ENCODE measurements around the gene SPATA2. TPM values are rescaled to one million over a fixed set of nuclear protein-coding genes. Genes with fewer than 3 reads are reported as not detected.
A peak's percentile ranks its signal among the peaks of the same experiment; 100 is the strongest.
"Not testable (repeated sequence)": the region's sequence is repeated elsewhere in the genome, so short reads cannot be mapped to it uniquely, and the experiment has no call there.

SPATA2 gene
- total RNA-seq, 1 experiment from 2014 or later, result 4.5 TPM

DNA sequence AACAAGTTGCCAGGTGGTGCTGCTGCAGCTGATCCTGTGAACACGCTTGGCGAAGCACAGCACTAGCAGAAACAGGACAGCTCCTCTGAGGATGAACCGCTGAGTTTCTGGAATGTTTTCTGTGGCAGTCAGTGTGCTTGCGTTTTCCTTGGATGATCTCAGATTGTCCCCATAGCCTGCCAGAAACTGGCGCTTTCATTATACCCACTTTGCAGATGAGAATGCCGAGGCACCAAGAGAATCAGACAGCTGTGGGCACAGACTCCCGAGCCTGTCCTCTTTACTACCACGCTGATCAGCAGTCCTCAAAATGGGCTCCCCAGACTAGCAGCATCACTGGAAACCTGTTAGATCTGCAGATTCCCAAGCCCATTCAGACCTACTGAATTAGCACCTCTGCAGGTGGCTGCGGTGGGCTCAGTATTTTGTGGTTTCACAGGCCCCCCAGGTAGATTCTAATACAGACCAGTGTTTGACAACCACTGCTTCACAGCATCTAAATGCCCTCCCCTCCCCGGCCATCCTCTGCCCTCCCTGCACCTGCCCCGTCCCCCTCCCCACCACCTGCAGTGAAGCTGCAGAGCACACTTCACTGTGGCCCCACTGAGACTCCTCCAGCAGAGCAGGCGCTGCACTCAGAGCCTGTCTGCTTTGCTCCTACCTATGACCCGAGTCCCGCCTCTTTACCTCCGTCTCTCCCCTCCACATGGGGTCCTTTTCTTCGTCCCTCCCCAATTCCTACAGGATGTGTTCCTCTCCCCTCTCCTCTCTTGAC is 29.6 kb downstream of the SPATA2 start:
- no peak for DNase-seq (ENCODE audit: low spot score)

DNA sequence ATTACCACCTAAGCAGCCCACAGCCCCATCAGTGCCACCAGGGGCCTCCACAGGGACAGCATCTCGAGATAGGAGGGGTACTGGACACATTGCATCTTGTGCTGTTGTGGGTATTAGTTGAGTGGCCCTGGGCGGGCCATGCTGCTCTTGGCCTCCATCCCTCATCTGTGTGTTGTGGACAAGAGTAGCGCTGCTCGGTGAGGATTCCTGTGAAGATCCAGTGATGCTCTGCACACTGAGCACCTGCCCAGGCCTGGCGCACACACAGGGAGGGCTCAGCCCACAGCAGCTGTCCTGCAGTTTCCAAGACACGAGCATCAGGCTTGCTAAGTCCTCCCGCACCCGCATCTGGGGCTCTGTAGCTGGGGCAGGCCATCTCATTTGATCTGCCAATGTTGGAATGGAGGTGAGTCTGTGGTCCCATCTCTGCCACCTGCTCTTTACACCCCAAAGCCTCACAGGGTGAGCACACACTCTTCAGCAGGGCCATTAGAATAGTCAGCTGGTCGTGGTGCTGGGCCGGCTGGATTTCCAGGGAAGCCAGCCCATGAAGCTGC is 32.0 kb downstream of the SPATA2 start:
- no peak for DNase-seq (ENCODE audit: low spot score)

DNA sequence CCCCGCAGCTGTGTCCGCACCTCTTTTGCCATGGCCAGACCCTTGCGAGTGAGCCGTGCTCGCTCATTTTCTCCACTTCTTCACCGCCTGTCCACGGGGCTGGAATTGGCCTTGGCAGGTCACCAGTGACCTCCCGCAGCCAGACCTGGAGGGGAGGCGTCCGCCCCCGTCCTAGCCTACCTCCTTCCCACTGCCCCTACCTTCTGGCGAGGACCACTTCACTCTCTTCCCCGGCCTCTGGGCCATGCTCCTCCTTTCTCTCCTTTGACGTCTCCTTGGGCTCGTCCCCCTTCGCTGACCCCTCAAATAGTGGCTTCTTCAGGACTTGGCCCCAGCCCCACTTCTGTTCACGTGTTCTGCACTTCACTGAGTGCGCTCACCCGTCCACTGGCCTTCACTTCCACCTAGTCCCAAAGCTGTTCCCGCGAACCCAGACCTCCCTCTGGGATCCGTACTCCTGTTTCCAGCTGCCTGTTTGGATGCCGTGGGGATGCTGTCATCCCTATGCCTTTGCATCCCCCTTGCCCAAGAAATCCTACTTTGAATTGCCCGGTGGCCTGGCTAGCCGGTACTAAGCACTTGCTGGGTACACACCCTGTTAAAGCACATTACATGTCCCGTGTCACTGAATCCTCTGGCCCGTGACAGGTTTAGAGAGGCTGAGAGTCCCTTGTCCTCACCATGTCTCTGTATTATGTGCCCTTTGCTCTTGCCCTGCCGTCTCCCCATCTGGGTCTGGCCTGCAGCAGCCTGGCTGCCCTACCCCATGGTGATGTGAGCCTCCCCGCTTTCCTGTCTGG is 33.0 kb downstream of the SPATA2 start:
- DNase-seq (ENCODE audit: low spot score), result no peak

DNA sequence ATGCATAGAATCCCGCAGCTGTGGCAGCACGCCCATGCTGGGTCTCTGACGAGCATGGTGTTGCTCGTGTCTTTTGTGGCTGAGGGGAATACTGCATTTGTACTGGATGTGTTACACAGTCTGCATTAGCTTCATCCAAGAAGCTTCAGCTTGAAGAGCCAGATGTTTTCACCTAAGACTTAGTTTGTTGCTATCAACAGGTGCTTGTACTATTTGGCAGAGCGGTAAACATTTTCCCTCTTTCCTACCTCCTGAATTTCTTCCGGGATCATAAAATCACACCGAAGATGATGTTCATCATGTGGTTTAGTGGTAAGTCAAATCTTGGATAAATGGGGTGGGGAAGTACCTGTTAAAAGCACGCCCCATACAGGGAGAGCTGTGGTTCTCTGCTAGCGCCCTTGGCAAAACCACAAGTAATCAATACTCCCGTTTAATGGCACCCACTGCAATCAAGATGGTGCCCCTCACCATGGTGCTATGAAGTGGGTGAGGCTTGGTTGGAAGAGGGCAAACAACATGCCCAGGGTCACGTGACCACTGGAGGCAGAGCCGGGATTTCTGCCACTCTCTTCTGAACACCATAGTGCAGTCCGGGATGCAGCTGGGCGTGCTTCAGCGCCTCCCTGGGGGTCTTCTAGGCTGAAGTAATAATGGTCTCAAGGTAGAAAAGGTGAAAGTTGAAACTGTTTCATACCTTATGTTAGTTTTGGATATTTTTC is 34.4 kb downstream of the SPATA2 start:
- no peak for DNase-seq (ENCODE audit: low spot score)

DNA sequence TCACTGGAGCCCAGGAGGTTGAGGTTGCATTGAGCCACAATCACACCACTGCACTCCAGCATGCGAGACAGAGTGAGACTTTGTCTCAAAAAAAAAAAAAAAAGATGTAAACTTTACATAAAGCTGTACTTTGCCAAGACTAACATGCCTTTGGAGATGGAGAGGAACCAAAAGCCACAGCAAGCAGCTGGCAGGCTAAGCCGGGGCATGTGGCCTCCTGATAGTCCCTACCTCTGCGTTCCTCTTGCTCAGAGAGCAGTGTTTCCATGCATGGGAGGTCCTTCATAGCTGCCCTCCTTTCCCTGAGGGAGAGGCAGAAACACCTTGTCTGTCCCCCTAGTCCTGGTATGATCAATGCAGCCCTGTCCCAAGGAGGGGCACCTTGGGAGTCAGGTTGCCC is 35.2 kb downstream of the SPATA2 start:
- DNase-seq (ENCODE audit: low spot score), result no peak

DNA sequence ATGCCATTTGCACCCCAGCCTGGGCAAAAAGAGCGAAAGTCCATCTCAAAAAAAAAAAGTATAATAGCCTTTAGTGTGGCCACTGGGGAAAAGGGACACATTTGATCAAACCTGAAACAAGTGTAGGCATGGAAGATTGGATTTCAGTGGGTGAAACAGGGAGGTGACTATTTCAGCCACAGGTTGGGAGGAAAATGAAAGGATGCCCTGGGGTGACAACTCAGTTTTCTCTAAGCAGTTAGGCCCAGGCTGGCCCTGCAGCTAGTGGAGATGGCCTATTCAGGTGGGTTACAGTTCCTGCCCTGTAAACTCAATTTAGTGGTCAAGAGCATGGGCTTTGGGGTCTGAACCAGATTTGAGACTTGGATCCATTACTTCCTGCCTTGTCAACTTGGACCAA is 36.4 kb downstream of the SPATA2 start:
- DNase-seq (ENCODE audit: low spot score), result no peak

DNA sequence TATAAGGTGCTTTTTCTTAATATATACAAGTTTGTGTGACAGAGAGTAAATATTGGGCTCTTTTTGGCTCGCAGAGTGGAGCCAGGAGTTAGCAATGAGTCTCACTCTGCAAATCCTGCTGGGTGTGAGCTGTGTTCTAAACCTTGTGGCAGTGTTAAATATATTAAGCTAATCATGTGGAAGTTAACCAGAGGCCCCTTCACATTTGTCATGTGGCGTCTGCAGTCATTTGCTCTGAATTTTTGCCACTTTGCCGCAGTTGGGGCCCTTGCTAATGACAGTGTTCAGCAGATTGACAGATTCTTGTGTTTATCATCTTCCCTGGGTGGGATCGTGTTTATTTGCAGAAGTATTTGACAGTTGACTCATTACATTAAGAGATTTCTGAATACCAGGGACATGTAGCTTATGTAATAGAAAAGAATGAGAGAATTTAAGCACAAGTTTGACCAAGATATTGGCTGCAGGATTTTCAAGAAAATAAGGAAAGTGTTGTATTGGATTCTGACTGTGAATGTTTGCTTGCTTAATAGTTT is 37.9 kb downstream of the SPATA2 start:
- DNase-seq (ENCODE audit: low spot score), result no peak

DNA sequence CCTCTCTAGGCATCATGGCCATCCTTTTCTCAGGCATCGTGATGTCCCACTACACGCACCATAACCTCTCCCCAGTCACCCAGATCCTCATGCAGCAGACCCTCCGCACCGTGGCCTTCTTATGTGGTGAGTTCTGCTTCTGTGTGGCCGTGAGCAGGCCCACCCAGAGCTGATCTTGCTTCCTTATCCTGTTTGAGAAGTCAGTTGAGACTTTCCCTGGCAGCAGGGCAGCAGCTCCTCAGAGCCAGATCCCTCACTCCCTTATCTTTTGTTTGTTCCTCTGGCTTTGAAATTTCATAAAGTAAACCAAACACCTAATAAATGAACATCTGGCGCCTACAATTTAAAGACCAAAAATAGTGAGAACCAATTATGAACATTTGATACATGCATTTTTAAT is 40.6 kb downstream of the SPATA2 start:
- DNase-seq (ENCODE audit: low spot score), result no peak

DNA sequence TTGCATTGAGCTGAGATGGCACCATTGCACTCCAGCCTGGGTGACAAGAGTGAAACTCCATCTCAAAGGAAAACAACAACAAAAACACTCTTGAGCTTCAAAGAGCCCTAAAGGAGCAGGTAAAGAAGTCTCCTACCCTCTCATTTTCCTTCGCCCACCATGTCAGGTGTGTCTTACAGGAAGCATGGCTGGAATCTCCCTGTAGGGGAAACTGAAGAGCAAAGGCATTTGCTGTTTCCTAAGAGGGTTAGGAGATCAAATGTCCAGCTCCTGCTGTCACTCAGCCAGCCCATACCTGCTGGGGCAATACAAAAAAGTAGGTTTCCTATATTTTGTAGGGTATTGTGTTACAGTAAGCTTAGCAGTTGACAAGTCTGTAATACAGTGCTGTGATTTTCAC is 43.3 kb downstream of the SPATA2 start:
- no peak for DNase-seq (ENCODE audit: low spot score)

DNA sequence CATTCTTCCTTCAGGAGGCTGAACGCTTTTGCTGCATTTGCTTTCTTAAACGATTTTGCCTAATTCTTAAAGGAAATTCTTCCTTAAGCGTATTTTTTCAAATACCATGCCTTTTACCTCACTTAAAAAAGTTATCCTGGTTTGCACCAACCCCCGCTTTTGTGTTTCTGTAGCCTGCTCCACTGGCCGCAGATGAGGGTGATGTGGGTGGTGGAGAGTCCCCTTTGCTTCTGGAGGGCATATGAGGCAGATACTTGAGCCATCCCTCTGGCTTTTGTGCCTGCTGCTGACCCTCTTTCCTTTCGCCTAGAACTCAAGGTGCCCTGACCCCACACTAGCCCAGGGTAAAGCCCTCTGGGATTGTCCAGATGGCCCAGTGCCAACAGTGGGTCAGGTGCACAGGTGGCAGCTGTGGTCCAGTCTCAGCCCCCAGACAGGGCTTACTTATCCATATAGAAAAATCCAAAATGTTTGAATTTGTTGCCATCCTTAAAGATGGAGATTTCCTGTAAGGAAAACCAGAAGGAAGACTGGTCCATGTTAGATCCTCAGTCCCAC is 43.9 kb downstream of the SPATA2 start:
- no peak for DNase-seq (ENCODE audit: low spot score)

DNA sequence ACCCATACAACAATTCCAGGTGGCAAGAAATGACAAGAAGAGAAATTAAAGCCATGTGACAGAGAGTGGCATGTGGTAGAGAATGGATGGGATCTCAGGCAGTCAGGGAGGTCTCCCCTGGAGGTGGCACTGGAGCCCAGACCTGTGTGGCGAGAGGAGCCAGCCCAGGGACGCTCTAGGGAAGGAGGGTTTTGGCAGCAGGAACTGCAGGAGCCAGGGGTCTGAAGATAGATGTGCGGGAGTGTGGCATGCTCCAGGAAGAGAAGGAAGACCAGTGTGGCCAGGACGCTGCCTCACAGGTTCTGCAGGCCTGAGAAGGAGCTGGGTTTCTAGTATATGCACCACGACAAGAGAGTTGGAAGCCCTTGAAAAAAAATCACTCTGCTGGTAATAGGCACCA is 45.1 kb downstream of the SPATA2 start:
- DNase-seq (ENCODE audit: low spot score), result no peak

DNA sequence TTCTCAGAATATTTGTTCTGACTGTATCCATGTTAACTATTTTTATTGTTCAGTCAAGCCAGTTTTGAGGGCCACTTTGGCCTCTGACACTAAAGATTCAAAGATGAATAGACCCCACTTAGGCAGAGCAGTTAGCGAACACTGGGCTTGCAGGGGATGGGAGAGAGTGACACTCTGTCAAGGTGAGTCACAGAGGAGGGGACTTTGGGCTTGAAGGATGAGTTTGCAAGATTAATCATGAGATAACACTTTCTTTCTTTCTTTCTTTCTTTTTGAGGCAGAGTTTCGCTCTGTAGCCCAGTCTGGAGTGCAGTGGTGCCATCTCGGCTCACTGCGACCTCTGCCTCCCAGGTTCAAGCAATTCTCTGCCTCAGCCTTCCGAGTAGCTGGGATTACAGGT is 46.4 kb downstream of the SPATA2 start:
- DNase-seq (ENCODE audit: low spot score), result no peak

DNA sequence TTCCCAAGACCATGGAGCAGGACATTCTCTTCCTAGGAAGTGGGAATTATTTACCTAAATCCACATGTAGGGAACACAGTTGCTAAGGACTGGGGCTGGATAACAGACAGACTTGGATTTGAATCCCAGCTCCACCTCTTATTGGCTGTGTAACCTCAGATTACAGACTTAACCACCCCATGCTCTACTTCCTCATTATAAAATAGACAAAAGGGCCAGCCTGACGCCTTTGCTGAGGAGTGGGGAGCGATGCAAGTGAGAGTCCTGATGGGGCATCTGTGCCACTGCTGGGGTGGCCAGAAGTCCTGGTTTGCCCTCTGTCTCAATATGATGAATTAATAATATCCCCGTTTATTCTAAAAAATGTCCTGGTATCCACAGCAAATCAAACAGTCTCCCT is 46.8 kb downstream of the SPATA2 start:
- no peak for DNase-seq (ENCODE audit: low spot score)

DNA sequence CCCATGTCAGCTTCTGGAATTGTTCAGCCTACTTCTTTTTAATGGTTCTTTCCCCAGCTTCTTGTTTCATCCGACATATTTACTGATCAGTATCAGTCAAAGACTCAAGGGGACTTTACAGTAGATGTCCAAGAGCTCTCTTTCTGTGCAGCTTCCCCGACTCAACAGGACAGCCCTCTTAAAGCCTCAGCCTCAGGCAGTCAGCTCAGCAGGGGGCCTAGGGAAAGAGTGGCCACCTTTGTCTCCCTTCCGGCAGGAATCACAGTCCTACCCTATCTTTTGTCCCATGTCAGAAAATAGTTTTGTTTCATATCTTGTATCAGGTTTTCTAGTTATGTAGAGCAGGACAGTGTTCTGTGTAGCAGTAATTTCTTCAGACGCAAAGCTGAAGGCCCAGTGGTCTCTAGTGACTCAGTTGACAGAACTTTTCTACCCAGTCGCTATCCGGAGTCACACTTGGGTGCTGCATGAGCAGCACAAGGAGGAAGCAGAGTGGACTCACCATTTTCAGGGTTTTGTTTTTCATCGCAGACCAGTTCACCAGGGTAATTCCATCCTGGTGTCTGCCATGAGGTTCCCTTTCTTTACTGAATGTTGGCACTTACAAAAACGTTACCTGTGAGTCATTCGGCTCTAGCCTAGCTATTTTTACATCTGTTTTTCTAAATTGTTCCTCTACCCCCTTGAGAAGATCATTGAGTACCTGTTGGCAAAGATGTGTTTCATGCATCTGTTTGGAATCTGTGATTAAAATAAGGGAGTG is 47.7 kb downstream of the SPATA2 start:
- no peak for DNase-seq (ENCODE audit: low spot score)

DNA sequence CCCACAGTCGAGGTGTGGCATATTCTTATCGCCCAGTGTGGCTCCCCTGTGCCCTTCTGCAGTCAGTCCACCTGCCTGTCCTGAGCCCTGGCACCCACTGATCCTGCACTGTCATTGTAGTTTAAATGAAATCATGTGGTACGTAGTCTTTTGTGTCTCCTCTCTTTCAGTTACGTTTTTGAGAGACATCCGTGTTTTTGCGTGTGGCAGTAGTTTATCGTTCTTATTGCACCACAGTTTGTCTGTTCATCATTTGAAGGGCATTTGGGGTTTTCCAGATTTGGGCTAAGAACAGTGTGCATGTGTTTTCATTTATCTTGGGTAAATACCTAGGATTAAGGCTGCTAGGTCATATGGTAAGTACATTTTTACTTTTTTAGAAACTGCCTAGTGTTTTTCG is 49.3 kb downstream of the SPATA2 start:
- DNase-seq (ENCODE audit: low spot score), result peak; percentile 33

DNA sequence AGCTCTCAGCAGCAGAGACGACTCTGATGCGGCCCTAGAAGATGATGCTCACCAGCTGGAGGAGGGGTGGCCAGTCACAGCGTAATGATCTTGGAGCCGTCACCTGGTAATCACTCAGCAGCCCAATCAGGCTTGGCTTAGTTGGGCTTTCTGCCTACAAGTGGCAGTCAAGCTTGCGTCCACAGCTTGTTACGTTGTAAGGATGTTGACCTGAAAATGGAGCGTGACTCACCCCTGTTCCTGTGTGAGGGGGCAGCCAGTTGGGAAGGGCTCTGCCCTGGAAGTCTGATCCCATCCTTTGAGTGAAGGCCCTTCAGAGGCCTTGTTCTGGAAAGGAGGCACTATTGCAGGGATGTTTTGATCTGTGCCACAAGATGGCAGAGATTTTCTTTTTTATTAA is 49.8 kb downstream of the SPATA2 start:
- DNase-seq (ENCODE audit: low spot score), result peak; percentile 33

DNA sequence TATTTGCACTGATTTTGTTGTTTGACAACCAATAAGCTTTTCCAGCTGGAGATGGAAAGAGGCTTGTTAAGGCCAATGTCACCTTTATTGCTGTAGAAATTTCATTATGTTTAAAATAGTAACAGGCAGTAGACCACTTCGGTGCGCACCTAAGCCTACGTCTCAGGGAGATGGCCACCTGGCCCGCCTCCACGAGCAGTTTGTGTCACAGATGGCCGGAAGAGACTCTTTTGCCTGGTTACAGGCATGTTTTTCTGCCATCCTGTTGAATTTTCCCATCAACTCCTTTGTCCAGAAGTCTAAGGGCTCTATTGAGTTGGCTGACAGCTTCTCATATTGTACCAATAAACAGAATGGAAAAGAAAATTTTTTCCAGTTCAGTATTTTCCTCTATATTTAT is 51.7 kb downstream of the SPATA2 start:
- DNase-seq (ENCODE audit: low spot score), result no peak

DNA sequence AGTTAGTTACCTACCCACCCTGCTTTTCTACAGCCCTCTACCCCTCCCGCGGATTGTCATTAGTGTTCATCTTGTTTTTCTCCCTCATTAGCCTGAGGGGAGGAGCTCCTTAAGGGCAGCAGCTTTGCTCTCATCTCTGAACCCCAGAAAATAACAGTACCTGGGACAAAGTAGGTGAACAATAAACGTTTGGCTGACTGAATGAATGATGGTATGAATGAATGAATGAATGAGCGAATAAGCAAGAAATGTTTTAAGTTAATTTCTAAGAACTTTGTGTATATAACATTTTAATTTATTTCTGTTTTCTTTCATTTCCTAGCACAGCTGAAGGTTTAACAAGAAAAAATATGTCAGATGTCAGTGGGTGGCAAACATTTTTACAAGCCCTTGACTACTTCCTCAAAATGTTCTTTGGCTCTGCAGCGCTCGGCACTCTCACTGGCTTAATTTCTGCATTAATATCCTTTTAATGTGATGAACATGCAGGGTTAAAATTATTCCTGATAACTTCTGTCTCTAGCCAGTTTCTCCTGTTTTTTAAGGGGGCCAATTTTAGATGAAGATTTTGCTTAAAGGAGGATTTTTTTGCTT is 52.6 kb downstream of the SPATA2 start:
- DNase-seq (ENCODE audit: low spot score), result no peak

DNA sequence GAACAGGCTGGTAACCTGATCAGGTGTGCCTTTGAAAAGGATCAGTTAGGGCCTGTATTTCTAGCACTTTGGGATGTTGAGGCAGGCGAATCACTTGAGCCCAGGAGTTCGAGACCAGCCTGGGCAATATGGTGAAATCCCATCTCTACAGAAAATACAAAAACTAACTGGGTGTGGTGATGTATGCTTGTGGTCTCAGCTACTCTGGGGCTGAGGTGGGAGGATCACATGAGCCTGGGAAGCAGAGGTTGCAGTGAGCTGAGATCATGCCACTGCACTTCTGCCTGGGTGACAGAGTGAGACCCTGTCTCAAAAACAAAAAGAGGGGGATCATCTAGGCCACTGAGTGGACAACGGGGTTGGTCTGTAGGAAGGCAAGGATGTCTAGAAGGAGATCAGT is 54.1 kb downstream of the SPATA2 start:
- DNase-seq (ENCODE audit: low spot score), result not testable (repeated sequence)

DNA sequence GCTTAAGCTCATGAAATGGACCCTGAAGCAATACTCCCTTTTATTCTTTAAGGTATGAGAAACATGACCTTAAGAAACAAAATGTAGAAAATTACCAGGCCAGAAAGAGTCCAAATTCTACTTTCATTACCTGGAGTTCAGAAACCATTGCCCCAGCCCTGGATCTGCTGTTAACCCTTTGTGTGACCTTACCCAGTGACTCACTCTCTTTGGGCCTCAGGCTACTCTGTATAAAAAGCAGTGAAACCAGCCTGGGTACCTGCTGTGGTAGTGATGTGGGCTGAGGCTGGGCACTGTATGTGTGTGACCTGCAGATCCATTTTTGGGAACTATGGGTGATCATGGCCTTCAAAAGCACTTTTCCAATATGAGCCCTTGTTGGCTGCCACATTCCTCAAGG is 55.5 kb downstream of the SPATA2 start:
- DNase-seq (ENCODE audit: low spot score), result no peak

DNA sequence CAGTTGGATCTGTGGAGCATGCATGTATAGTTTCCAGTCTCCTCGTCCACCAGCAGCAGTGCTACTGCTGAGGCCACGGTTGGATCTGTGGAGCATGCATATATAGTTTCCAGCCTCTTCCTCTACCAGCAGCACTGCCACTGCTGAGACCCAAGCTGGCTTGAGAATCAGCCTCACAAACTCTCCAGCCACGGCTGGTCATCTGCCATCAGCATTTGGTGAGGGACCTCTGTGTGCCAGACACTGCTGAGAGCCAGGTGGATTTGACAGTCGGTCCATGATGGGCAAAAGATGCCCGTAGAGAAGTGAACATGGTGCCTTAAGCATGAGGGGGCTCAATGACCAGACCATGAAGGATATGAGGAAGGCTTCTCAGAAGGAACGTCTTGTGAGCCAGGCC is 56.3 kb downstream of the SPATA2 start:
- no peak for DNase-seq (ENCODE audit: low spot score)

Measured in A172 (cell line).